CD4-positive, alpha-beta memory T cell (primary cell): ENCODE measurements around the gene DNAJC5. TPM values are rescaled to one million over a fixed set of nuclear protein-coding genes. Genes with fewer than 3 reads are reported as not detected.
"Not testable (repeated sequence)": the region's sequence is repeated elsewhere in the genome, so short reads cannot be mapped to it uniquely, and the experiment has no call there.

Experiments
- CTCF ChIA-PET: fragments of 350-600 bp; sonication (Branson Sonifier 250); formaldehyde crosslinking; loops from one replicate; lab custom pipeline; 2021; ENCODE audit warnings: inconsistent platforms; ENCODE audit not compliant: partially characterized antibody; lab: Charles Lee
- POLR2A ChIA-PET: fragments of 350-600 bp; sonication (Branson Sonifier 250); formaldehyde crosslinking; loops from one replicate; lab custom pipeline; 2021; ENCODE audit not compliant: partially characterized antibody; lab: Charles Lee
- DNase-seq, 5 donors: peaks; one replicate each; pipeline versions ENCODE4 v3.0.0 to v3.0.0-alpha.2; 2020 to 2022; ENCODE audit warnings: mixed read lengths in 1 of 5
- H3K27ac ChIP-seq: one replicate; pipeline ENCODE4 v1.7.0; 2013; ENCODE audit warnings: low read depth, low read length
- H3K27me3 ChIP-seq: 2 replicates; pipeline ENCODE4 v1.7.0; 2013; ENCODE audit warnings: mild to moderate bottlenecking, low read length, moderate library complexity; ENCODE audit not compliant: insufficient read depth
- H3K36me3 ChIP-seq: 2 replicates; pipeline ENCODE4 v1.7.0; 2013; ENCODE audit warnings: mild to moderate bottlenecking, low read length, moderate library complexity; ENCODE audit not compliant: insufficient read depth
- H3K4me1 ChIP-seq: 2 replicates; pipeline ENCODE4 v1.7.0; 2013; ENCODE audit warnings: mild to moderate bottlenecking, low read length, moderate library complexity; ENCODE audit not compliant: insufficient read depth
- H3K4me3 ChIP-seq, 2 donors: one replicate each; pipeline ENCODE4 v1.7.0; 2013; ENCODE audit warnings: low read length in 2 of 2, mild to moderate bottlenecking in 1 of 2
- H3K9me3 ChIP-seq, 2 donors: one replicate each; pipeline ENCODE4 v1.7.0; 2013; ENCODE audit warnings: low read length in 2 of 2, control low read depth in 1 of 2; ENCODE audit not compliant: control insufficient read depth in 1 of 2
- H3K27ac Mint-ChIP-seq, 7 donors: one replicate each; pipeline ENCODE4 v1.8.0; 2020 to 2021; ENCODE audit warnings: mixed read lengths in 7 of 7, mild to moderate bottlenecking in 6 of 7, inconsistent platforms in 3 of 7, moderate library complexity in 3 of 7
- H3K27me3 Mint-ChIP-seq, 2 donors: one replicate each; pipeline ENCODE4 v1.8.0; 2020 to 2021; ENCODE audit warnings: mixed read lengths in 2 of 2
- H3K36me3 Mint-ChIP-seq, 2 donors: one replicate each; pipeline ENCODE4 v1.8.0; 2020 to 2021; ENCODE audit warnings: mixed read lengths in 2 of 2, inconsistent platforms in 1 of 2, mild to moderate bottlenecking in 1 of 2
- H3K4me1 Mint-ChIP-seq, 4 donors: one replicate each; pipeline ENCODE4 v1.8.0; 2020 to 2021; ENCODE audit warnings: mixed read lengths in 4 of 4, mild to moderate bottlenecking in 1 of 4
- H3K4me3 Mint-ChIP-seq, 8 donors: one replicate each; pipeline ENCODE4 v1.8.0; 2020 to 2021; ENCODE audit warnings: mixed read lengths in 8 of 8, mild to moderate bottlenecking in 7 of 8, moderate library complexity in 6 of 8, inconsistent platforms in 3 of 8
- H3K9me3 Mint-ChIP-seq, 8 donors: one replicate each; pipeline ENCODE4 v1.8.0; 2020 to 2021; ENCODE audit warnings: mixed read lengths in 8 of 8, mild to moderate bottlenecking in 5 of 8, inconsistent platforms in 3 of 8, moderate library complexity in 1 of 8
- intact Hi-C: fragments of 100-400 bp; cut with micrococcal nuclease; formaldehyde crosslinking; loops from one replicate; pipeline ENCODE4 v1.15.1; 2023
- polyA plus RNA-seq, 2 donors: library from polyadenylated mRNA; unstranded; fragments of 300-500 nt; fragmentation: Illumina TruSeq; gene quantifications; one replicate each; pipeline ENCODE4 v1.2.3, GENCODE V29; 2021
- total RNA-seq, 2 experiments: library from RNA; stranded (reverse); gene quantifications; one replicate each; pipeline ENCODE4 v1.2.3, GENCODE V29; 2021

DNAJC5 gene
- total and polyA plus RNA-seq, 4 experiments from 2014 or later, result 4.9 to 54.4 (median 31.3) TPM

DNA sequence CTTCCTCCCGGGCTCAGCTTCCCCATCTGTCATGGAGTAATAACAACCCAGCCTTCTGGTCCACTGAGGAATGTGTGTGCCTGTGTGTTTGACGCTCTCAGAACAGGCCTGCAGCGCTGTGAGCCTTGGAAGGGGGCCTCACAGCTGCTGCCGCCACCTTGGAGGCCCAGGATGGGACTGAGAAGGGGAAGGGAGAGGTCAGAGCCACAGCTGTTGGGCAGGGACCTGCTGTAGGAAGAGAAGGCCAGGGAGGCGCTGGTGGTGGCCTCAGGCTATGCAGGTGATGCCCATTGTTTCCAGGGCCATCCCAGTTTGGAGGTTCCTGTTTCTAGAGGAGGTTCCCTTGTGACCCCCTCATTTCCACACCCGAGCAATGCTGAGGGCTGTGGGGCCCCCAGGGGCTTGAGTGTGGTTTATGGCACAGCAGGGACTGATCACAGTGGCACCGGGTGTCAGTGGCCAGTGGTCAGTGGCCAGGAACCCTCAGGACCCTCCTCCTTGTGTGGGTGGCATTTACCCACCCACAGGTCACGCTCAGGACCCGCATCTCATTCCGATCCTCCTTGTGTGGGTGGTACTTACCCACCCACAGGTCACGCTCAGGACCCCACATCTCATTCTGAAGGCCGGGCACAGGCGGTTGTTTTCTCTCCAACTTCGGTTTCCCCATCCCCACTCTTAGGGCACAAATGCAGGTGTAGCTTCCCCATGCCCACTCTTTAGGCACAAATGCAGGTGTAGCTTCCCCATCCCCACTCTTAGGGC, 15.8 kb upstream of the DNAJC5 start:
- intact Hi-C loops, result no loop called here
- H3K36me3 ChIP-seq, result peaks cover 47% of the 10 kb centered on the region
- H3K27me3 ChIP-seq, result no peaks in the 10 kb centered on the region
- Mint-ChIP-seq H3K9me3 (no peaks in the 10 kb centered on the region), H3K36me3 (peaks cover 20 to 41% of the 10 kb centered on the region in 2 donors), H3K4me1 (peaks cover 0 to 4% (median 3%) of the 10 kb centered on the region in 4 donors), H3K27me3 (no peaks in the 10 kb centered on the region), H3K4me3 (no peak overlapping the region), H3K27ac (peak overlapping the region in 2 of 7 donors; percentile 29 to 75)
- no peaks in the 10 kb centered on the region for H3K9me3 ChIP-seq
- no peak overlapping the region for H3K27ac ChIP-seq
- no peaks in the 10 kb centered on the region for H3K4me1 ChIP-seq
- H3K4me3 ChIP-seq, result no peak overlapping the region
- ChIA-PET POLR2A (interaction anchor here (1.4 kb wide), 1 partner anchor 14 kb away, joined by 5 read pairs; the partner anchor contains the start of gene TPD52L2), CTCF (no interaction called here)
- peak in 1 of 5 donors; percentile 12 for DNase-seq

DNA sequence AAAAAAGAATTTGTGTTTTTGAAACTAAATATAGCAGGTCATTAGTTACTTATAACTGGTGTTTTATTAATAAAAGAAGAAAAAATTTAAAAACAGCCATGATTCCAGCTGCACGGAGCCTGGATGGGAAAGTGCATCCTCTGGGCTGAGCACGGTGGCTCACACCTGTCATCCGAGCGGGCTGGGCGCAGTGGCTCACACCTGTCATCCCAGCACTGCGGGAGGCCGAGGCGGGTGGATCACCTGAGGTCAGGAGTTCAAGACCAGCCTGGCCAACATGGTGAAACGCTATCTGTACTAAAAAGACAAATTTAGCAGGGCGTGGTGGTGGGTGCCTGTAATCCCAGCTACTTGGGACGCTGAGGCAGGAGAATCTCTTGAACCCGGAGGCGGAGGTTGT, 14.0 kb upstream of the DNAJC5 start:
- peaks cover 12 to 34% of the 10 kb centered on the region in 2 donors for H3K36me3 Mint-ChIP-seq
- H3K4me1 ChIP-seq, H3K9me3 Mint-ChIP-seq, H3K27me3 Mint-ChIP-seq, H3K27me3 ChIP-seq, H3K4me3 ChIP-seq, H3K9me3 ChIP-seq, H3K4me1 Mint-ChIP-seq, H3K27ac ChIP-seq, DNase-seq, intact Hi-C loops, H3K27ac Mint-ChIP-seq, POLR2A ChIA-PET, H3K4me3 Mint-ChIP-seq: not testable (repeated sequence)
- H3K36me3 ChIP-seq, result peaks cover 51% of the 10 kb centered on the region
- CTCF ChIA-PET, result interaction anchor here (1.2 kb wide), 1 partner anchor 9 kb away, joined by 4 read pairs; no protein-coding TSS in a partner anchor

DNA sequence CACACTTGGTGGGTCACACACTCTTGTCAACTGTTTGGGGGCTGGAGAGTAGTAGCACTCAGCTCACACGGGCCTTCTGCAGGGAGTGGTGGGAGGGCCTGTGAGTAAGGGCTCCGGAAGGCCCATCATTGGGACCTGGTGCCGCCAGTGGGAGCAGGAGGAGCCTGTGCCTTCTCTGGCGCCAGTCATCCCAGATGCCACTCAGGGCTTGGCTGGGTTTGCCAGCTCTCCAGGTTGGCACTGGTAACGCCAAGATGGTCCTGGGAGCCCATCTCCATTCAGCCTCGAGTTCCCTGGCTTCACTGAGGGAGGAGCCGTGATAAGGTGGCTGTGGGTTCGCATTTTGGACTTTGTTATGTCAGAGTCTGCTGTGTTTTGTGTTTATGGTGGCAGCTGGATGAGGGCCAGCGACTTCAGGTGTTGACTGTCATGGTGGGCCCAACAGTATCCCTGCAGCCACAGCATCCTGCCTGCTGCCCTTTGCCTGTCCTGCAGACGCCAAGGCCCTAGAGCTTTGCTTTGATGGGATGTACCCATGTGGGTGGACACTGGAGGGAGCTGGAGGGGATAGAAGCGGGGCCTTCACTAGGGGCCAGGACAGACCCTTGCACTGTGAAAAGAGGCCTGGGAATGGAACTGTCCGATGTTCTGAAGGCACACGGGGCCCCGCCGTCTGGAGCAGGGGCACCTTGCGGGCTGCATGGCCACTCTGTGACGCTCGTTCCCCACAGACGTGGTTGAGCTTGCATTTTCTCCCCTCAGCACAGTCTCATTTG, 13.3 kb upstream of the DNAJC5 start:
- H3K36me3 ChIP-seq, result peaks cover 45% of the 10 kb centered on the region
- Mint-ChIP-seq H3K27me3 (no peaks in the 10 kb centered on the region), H3K9me3 (no peaks in the 10 kb centered on the region), H3K36me3 (peaks cover 6 to 28% of the 10 kb centered on the region in 2 donors), H3K27ac (no peak overlapping the region), H3K4me3 (no peak overlapping the region), H3K4me1 (no peaks in the 10 kb centered on the region)
- H3K27me3 ChIP-seq, result no peaks in the 10 kb centered on the region
- ChIA-PET POLR2A (interaction anchor here (0.6 kb wide), 1 partner anchor 15 kb away, joined by 5 read pairs; no protein-coding TSS in a partner anchor), CTCF (interaction anchor here (1.2 kb wide), 1 partner anchor 10 kb away, joined by 4 read pairs; no protein-coding TSS in a partner anchor)
- no peak overlapping the region for H3K4me3 ChIP-seq
- H3K9me3 ChIP-seq, result no peaks in the 10 kb centered on the region
- no peak for DNase-seq
- no peaks in the 10 kb centered on the region for H3K4me1 ChIP-seq
- H3K27ac ChIP-seq, result no peak overlapping the region
- intact Hi-C loops, result no loop called here

GRCh38 chr20:63882257-63883200, 12.4 kb upstream of the DNAJC5 start:
- H3K27me3 ChIP-seq, result no peaks in the 10 kb centered on the region
- H3K4me1 ChIP-seq, result no peaks in the 10 kb centered on the region
- no peak for DNase-seq
- Mint-ChIP-seq H3K4me3 (no peak overlapping the region), H3K36me3 (peaks cover 8 to 31% of the 10 kb centered on the region in 2 donors), H3K27me3 (no peaks in the 10 kb centered on the region), H3K4me1 (peaks cover 0 to 1% (median 0%) of the 10 kb centered on the region in 4 donors), H3K27ac (peak overlapping the region in 1 of 7 donors; percentile 81), H3K9me3 (no peaks in the 10 kb centered on the region)
- intact Hi-C loops, result no loop called here
- ChIA-PET POLR2A (no interaction called here), CTCF (no interaction called here)
- H3K9me3 ChIP-seq, result no peaks in the 10 kb centered on the region
- peaks cover 50% of the 10 kb centered on the region for H3K36me3 ChIP-seq
- no peak overlapping the region for H3K27ac ChIP-seq
- H3K4me3 ChIP-seq, result no peak overlapping the region

- ChIA-PET CTCF (no interaction called here), POLR2A (no interaction called here)
- peaks cover 0 to 1% (median 0%) of the 10 kb centered on the region in 4 donors for H3K4me1 Mint-ChIP-seq
- H3K27me3 Mint-ChIP-seq, result no peaks in the 10 kb centered on the region
- H3K4me1 ChIP-seq, result no peaks in the 10 kb centered on the region
- no peak for DNase-seq
- no peak overlapping the region for H3K4me3 Mint-ChIP-seq
- no peak overlapping the region for H3K27ac Mint-ChIP-seq
- H3K9me3 ChIP-seq, result no peaks in the 10 kb centered on the region
- no peaks in the 10 kb centered on the region for H3K9me3 Mint-ChIP-seq
- peaks cover 52% of the 10 kb centered on the region for H3K36me3 ChIP-seq
- H3K27me3 ChIP-seq, result no peaks in the 10 kb centered on the region
- no peak overlapping the region for H3K27ac ChIP-seq
- H3K4me3 ChIP-seq, result no peak overlapping the region
- intact Hi-C loops, result no loop called here
- H3K36me3 Mint-ChIP-seq, result peaks cover 8 to 28% of the 10 kb centered on the region in 2 donors
Measured at GRCh38 chr20:63883201-63883593, 11.7 kb upstream of the DNAJC5 start.

DNA sequence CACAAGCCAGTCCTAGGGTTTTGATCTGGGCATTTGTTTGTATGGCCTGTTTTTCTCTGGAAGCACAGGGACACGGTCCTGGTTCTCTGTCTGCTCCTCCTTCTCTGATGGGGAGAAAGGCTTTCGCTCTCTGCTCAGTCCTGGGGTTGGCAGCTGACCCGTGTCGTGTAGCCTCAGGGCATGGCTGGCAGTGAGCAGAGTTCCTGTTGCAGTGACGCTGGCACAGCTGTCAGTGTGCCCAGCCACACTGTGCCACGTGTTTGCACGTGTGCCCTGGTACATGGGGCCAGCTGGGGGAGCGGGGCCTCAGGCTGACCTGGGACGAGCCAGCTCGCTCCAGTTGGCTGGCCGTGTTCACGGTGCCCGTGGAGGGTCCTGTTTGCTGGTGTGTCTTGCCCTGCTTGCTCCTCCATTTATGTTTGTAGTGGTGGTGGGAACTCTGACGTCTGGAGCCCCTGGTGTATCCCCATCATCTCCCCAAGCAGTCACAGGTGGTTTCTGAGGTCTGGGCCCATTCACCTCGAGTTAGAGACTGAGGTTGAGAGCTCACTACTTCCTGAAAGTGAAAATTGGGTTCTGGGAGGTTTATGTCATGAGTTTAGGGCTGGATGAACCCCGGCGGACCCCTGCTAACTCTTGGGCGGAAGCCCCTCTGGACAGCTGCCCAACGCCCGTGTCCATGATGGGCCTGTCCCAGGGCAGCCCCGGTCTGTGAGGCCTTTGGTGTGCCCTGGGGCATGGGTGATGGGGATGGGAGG, 10.2 kb upstream of the DNAJC5 start:
- CTCF ChIA-PET, result interaction anchor here (0.7 kb wide), 1 partner anchor 347 kb away, joined by 3 read pairs; the partner anchor contains the start of gene PTK6
- Mint-ChIP-seq H3K9me3 (no peaks in the 10 kb centered on the region), H3K27ac (no peak overlapping the region), H3K36me3 (peaks cover 16 to 35% of the 10 kb centered on the region in 2 donors), H3K4me1 (peaks cover 0 to 1% (median 0%) of the 10 kb centered on the region in 4 donors), H3K4me3 (no peak overlapping the region), H3K27me3 (no peaks in the 10 kb centered on the region)
- POLR2A ChIA-PET, result no interaction called here
- Histone ChIP-seq H3K36me3 (peaks cover 53% of the 10 kb centered on the region), H3K27ac (no peak overlapping the region), H3K4me1 (no peaks in the 10 kb centered on the region), H3K4me3 (no peak overlapping the region), H3K27me3 (no peaks in the 10 kb centered on the region), H3K9me3 (no peaks in the 10 kb centered on the region)
- DNase-seq, result no peak
- intact Hi-C loops, result no loop called here
